Measurements from ENCODE around the gene CNN1. TPM values are rescaled to one million over a fixed set of nuclear protein-coding genes. Genes with fewer than 3 reads are reported as not detected.
"Not testable (repeated sequence)": the region's sequence is repeated elsewhere in the genome, so short reads cannot be mapped to it uniquely, and the experiment has no call there.

CNN1 gene
- total RNA-seq, 1 donor from 2014 or later: 8.3 TPM

- ATAC-seq: no peak
These were observed 3.7 kb upstream of the CNN1 start for GRCh38 chr19:11534948-11535347.

GRCh38 chr19:11535792-11536595 is 2.7 kb upstream of the CNN1 start:
- ATAC-seq: peak; percentile 78

GRCh38 chr19:11539495-11540365 is 1.1 kb downstream of the CNN1 start:
- ATAC-seq: no peak

GRCh38 chr19:11540645-11541044 is 2.0 kb downstream of the CNN1 start:
- ATAC-seq: no peak

- ATAC-seq: no peak
These were observed 2.6 kb downstream of the CNN1 start for GRCh38 chr19:11541238-11541637.

GRCh38 chr19:11547929-11548700 is 9.5 kb downstream of the CNN1 start:
- no peak for ATAC-seq

GRCh38 chr19:11549386-11549953 is 10.8 kb downstream of the CNN1 start:
- no peak for ATAC-seq

- ATAC-seq: no peak
These were observed 11.6 kb downstream of the CNN1 start for GRCh38 chr19:11550265-11550664.

- ATAC-seq: no peak
These were observed 13.1 kb downstream of the CNN1 start for GRCh38 chr19:11551603-11552235.

GRCh38 chr19:11552666-11553372 is 14.2 kb downstream of the CNN1 start:
- no peak for ATAC-seq

- no peak for ATAC-seq
These were observed 15.5 kb downstream of the CNN1 start for GRCh38 chr19:11554160-11554559.

- no peak for ATAC-seq
These were observed 16.6 kb downstream of the CNN1 start for GRCh38 chr19:11555246-11555645.

- no peak for ATAC-seq
These were observed 18.2 kb downstream of the CNN1 start for GRCh38 chr19:11556634-11557420.

- ATAC-seq: peak; percentile 97
These were observed 20.5 kb downstream of the CNN1 start, which contains the start of gene ELOF1 for GRCh38 chr19:11558881-11559828. TSS of gene ELOF1 (minus strand) at chr19:11559230. CDS start at chr19:11554347, 4,883 bp downstream.

GRCh38 chr19:11560404-11561051 is 21.9 kb downstream of the CNN1 start:
- ATAC-seq: peak; percentile 51

GRCh38 chr19:11563532-11563931 is 24.9 kb downstream of the CNN1 start:
- ATAC-seq: no peak

GRCh38 chr19:11564082-11564807 is 25.6 kb downstream of the CNN1 start:
- ATAC-seq: not testable (repeated sequence)

- not testable (repeated sequence) for ATAC-seq
These were observed 27.0 kb downstream of the CNN1 start for GRCh38 chr19:11565649-11565980.
